Activated naive CD4-positive, alpha-beta T cell treated with anti-CD3 and anti-CD28 coated beads, Interleukin-2, amount 50 U/mL, for 24 hours (primary cell): ENCODE measurements around the gene B4GAT1.

Experiments
- H3K27ac Mint-ChIP-seq: one replicate; pipeline ENCODE4 v1.8.0; 2021; ENCODE audit warnings: mild to moderate bottlenecking, mixed read lengths
- H3K27me3 Mint-ChIP-seq: one replicate; pipeline ENCODE4 v1.8.0; 2021; ENCODE audit warnings: mixed read lengths
- H3K36me3 Mint-ChIP-seq: one replicate; pipeline ENCODE4 v1.8.0; 2021; ENCODE audit warnings: mixed read lengths
- H3K4me1 Mint-ChIP-seq: one replicate; pipeline ENCODE4 v1.8.0; 2021; ENCODE audit warnings: mixed read lengths
- H3K4me3 Mint-ChIP-seq: one replicate; pipeline ENCODE4 v1.8.0; 2021; ENCODE audit warnings: mild to moderate bottlenecking, mixed read lengths
- H3K9me3 Mint-ChIP-seq: one replicate; pipeline ENCODE4 v1.8.0; 2021; ENCODE audit warnings: mixed read lengths

B4GAT1 gene

DNA sequence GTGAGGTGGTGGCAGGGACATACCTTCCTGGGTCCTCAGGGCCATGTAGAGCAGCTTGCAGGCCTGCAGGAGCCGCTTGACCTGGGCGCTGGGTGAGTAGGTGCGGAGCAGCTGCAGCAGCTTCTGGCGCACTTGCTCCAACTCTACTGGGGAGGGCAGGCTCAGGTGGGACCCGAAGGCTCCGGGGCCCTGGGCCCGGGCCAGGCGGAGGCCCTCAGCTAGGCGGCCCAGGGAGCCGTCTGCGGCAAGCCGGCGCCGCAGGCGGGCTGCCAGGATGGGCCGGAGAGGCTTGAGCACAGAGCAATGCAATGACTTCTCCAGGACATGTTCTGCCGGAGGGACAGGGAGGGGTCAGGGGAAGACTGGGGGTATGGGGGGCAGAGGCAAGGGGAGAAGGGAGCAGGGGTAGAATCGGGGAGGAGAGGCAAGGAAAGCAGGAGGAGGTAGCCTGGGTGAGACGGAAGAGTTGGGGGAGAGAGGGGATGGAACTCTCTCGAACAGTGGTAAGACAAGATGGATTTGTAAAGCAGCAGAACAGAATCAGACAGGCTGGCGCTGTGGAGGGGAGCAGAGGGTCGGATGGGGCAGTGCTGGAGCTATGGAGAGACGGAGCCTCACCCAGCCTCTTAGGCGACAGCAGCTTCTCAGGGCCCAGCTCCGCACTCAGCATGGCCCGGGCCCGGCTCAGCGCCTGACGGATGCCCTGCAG is 13.4 kb downstream of the B4GAT1 start:
- no peak overlapping the region for H3K4me3 Mint-ChIP-seq
- H3K4me1 Mint-ChIP-seq = peaks cover 22% of the 10 kb centered on the region
- H3K27me3 Mint-ChIP-seq = no peaks in the 10 kb centered on the region
- H3K27ac Mint-ChIP-seq = no peak overlapping the region
- H3K9me3 Mint-ChIP-seq = no peaks in the 10 kb centered on the region
- H3K36me3 Mint-ChIP-seq = no peaks in the 10 kb centered on the region

DNA sequence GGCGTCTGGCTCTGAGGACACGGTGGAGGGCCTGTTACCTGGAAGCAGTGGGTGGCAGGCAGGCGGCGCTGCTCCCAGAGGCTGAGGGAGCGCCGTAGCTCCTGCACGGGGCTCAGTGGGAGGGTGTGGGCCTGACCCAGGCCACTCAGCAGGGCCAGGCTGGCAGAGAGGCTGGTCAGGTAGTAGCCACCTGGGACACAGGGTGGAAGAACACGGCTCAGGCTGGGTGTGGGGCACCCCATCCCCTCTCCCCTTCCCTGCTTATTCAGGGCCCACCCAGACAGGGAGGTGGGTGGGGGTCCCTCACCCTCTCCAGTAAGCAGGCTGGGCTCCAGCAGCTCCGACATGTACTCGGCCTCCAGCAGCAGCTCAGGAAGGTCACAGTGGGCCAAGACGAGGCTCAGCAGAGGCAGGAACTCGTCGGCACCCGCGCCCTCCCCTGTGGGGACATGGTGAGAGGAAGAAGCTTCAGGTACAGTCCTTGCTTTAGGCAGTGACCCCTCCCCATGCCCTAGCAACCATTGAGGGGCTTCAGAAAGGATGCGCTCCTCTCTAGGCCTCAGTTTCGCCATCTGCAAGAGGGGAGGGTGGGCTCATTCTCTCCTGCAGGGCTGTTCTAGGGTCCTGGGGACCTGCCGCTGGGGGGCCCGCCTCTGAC is 14.1 kb downstream of the B4GAT1 start:
- peaks cover 27% of the 10 kb centered on the region for H3K4me1 Mint-ChIP-seq
- no peaks in the 10 kb centered on the region for H3K36me3 Mint-ChIP-seq
- no peaks in the 10 kb centered on the region for H3K9me3 Mint-ChIP-seq
- H3K27me3 Mint-ChIP-seq = no peaks in the 10 kb centered on the region
- H3K27ac Mint-ChIP-seq = no peak overlapping the region
- no peak overlapping the region for H3K4me3 Mint-ChIP-seq

DNA sequence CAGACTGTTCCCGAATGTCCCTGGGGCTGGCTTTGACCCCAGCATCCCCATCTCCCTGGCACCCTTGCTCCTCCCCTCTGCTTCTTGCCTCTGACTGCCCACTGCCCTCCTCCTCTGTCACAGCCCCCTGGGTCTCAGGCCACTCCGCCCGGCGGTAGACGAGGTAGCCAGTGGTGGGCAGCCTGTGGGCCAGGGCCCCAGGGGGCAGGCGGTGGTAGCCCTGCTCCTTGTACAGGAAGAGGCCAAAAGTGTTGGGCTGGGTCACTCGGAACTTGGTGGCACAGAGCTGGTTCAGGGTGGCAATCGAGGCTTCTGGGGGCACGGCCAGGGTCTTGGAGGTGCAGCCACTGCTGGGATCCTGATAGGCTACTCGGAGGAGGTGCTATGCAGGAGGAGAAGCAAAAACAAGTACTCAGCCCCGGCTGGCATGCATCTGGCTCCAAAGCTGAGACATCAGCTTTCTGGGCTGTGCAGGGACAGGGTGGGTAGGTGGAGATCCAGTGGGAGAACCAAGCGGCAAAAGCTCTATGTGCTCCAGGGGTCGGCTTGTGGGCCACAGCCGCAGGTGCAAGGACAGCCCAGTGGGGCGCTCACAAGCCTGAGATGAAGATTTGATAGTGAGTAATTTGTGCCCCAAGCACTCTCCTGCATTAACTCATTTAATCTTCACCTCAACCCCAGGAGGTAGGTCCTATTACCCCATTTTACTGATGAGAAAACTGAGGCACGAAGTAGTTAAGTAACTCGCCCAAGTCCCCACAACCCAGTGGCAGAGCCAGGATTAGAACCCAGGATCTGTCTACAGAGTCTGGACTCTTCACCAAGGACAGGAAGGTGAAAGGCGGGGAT is 14.8 kb downstream of the B4GAT1 start:
- Mint-ChIP-seq H3K27me3 (no peaks in the 10 kb centered on the region), H3K27ac (no peak overlapping the region), H3K4me1 (peaks cover 35% of the 10 kb centered on the region), H3K4me3 (no peak overlapping the region), H3K9me3 (no peaks in the 10 kb centered on the region), H3K36me3 (no peaks in the 10 kb centered on the region)

DNA sequence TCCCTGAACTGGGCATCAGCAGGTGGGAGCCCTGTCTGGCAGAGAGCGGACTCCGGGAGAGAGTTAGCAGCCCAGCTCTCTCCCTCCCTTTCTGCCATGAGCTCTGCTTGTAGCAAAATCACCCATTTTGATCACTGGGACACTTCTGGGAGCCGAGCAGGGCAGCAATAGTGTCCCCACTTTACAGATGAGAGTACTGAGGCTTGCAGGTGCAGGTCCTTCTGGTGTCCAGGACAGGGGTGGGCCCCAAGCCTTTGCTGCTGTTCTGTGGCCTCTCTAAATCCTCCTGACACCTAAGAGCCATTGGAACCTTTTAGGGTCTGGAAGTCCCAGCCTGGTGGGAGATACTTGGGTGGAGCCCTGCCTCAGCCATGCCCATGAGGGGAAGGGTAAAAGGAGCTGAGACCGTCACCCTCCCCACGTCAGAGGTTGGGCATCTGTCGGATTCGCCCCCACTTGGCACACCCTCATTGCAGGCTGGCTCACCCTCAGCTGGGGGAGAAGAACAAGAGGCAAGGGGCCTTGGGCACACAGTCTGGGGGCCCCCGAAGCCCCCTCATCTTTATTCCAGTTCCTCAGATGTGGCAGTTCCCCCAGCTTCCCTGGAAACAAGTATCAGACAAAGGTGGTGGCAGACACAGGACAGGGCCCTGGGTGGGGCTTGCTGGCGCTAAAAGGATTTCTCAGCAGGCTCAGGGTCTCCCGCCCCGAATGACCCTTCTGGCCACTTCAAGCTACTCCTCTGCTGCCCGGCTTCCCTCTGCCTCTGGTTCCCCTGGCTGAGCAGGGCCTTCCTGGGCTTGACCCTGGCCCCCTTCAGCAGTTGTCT is 15.7 kb downstream of the B4GAT1 start:
- Mint-ChIP-seq H3K4me1 (peaks cover 32% of the 10 kb centered on the region), H3K9me3 (no peaks in the 10 kb centered on the region), H3K36me3 (no peaks in the 10 kb centered on the region), H3K27ac (no peak overlapping the region), H3K27me3 (no peaks in the 10 kb centered on the region), H3K4me3 (no peak overlapping the region)

DNA sequence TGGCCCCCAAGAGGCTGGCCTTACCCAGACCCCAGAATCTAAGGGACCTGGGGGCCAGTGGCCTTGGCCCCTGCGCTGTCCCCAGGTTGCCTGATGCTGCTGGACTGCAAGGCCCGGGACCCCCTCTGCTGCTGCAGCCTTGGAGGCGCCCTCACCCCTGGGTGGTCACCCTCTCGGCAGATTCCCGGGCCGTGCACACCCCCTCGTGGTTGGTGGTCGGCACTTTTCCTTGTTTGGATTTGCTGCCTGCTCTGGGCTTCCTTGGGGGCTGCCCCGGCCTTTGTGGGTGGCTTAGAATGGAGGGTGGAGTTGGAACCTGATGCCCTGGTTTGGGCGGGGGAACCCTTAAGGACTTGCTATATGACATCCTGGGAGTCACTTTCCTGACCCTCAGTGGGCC is 16.5 kb downstream of the B4GAT1 start:
- no peak overlapping the region for H3K27ac Mint-ChIP-seq

DNA sequence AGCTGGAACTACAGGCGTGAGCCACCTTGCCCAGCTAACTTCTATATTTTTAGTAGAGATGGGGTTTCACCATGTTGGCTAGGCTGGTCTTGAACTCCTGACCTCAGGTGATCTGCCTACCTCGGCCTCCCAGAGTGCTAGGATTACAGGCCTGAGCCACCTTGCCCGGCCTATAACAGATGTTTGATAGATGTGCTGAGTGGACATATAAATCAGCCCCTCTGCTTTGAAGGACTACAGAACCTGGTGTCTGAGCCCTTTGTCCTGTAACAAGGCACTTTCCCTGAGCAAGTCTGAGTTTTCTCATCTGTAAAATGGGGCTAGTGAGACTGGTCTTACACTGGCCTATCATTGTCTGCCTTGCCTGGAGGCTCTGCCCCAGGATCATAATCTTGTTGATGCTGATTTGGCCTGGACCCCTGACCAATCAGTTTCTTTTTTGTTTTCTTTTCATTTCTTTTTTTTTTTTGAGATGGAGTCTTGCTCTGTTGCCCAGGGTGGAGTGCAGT is 18.2 kb downstream of the B4GAT1 start:
- Mint-ChIP-seq H3K4me1 (peaks cover 34% of the 10 kb centered on the region), H3K27me3 (no peaks in the 10 kb centered on the region), H3K36me3 (no peaks in the 10 kb centered on the region), H3K9me3 (no peaks in the 10 kb centered on the region), H3K27ac (peak overlapping the region; percentile 76), H3K4me3 (no peak overlapping the region)

More for the DNA sequence above, 16.5 kb downstream of the B4GAT1 start:
- H3K4me1 Mint-ChIP-seq = peaks cover 30% of the 10 kb centered on the region
- no peaks in the 10 kb centered on the region for H3K9me3 Mint-ChIP-seq
- no peaks in the 10 kb centered on the region for H3K27me3 Mint-ChIP-seq
- H3K4me3 Mint-ChIP-seq = no peak overlapping the region
- no peaks in the 10 kb centered on the region for H3K36me3 Mint-ChIP-seq

DNA sequence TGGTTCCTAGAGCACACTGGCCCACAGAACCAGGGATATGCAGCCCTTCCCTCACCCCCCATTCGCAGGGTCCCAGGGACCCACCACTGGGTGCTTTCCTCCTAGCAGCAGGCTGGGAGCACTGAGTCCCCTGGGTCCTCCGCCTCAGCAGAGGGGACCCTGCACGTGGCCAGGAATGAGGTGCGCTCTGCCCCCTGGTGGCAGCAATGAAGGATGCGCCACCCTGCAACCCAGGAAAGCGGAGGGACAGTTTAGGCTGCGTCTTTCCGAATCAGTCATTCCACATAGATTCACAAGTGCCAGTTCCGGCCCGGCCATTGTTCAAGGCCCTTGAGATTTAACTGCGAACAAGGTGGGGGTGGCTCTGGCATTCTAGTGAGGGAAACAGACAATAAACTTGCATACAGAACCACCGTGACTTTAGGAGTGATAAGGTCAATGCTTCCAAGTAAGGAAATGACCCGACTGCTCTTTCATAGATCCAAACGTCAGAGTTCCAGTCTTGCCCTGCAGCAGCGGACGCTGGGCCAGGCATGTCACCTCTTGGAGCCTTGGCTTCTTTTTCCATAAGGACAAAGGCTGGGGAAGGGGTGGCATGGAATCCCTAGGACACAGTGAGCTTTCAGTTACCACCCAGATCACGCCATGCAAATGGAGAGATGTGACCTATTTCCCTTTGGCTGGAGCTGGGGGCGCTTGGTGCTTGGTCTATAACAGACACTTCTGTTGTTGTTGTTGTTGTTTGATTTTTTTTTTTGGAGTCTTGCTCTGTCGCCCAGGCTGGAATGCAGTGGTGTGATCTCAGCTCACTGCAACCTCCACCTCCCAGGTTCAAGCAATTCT is 18.9 kb downstream of the B4GAT1 start:
- Mint-ChIP-seq H3K27me3 (no peaks in the 10 kb centered on the region), H3K4me1 (peaks cover 39% of the 10 kb centered on the region), H3K9me3 (no peaks in the 10 kb centered on the region), H3K36me3 (no peaks in the 10 kb centered on the region), H3K4me3 (peak overlapping the region; percentile 56), H3K27ac (peak overlapping the region; percentile 76)

DNA sequence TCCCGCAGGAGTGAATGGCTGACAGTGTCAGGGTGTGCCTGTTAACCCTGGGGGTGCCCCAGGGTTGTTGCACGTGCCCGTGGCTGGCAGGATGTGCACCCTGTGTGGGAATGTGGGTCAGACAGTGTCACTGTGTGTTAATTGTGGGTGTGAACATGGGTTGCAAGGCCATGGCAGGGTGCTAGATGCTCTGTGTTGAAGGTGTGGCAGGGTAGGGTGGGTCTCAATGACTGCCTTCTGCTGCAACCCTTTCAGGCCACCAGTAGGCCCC is 19.5 kb downstream of the B4GAT1 start:
- Mint-ChIP-seq H3K27ac (peak overlapping the region; percentile 30), H3K4me3 (no peak overlapping the region), H3K9me3 (no peaks in the 10 kb centered on the region), H3K36me3 (no peaks in the 10 kb centered on the region), H3K4me1 (peaks cover 45% of the 10 kb centered on the region), H3K27me3 (no peaks in the 10 kb centered on the region)

DNA sequence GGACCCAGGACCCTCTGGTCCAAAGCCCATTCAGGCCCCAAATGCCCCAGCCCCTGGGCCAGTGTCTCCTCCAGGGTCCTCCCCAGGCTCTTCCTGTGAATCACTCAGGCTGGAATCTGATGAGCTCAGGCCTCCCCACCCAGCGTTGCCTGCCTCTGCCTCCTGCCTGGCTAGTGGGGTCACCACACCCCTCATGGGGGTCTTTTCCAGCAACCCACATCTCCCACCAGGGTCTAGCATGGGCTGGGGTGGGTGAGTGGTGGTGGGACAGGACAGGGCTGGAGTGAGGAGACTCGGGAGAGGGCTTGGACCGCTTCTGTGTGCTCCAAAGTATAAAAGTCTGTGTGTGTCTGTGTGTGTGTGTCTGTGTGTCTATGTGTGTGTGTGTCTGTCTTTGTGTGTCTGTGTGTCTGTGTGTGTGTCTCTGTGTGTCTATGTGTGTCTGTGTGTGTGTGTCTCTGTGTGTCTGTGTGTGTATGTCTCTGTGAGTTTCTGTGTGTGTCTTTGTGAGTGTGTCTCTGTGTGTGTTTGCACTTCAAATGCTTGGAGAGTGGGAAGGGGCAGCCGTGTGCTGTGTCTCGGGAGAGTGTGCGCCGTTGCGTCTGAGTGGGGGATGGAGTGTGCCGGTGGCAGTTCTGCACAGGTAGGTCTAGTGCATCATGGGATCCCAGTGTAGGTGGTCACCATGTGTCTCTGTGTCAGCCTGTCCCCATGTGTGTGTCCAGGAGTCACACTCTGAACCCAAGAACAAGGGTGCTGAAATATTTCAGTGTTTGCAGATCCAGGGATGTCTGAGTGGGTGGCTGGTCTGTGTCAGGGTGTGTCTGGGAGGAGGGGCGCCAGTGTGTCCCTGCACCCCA is 20.0 kb downstream of the B4GAT1 start:
- peaks cover 50% of the 10 kb centered on the region for H3K4me1 Mint-ChIP-seq
- no peaks in the 10 kb centered on the region for H3K36me3 Mint-ChIP-seq
- no peaks in the 10 kb centered on the region for H3K9me3 Mint-ChIP-seq
- H3K27me3 Mint-ChIP-seq = no peaks in the 10 kb centered on the region
- H3K4me3 Mint-ChIP-seq = peak overlapping the region; percentile 2
- peak overlapping the region; percentile 61 for H3K27ac Mint-ChIP-seq

DNA sequence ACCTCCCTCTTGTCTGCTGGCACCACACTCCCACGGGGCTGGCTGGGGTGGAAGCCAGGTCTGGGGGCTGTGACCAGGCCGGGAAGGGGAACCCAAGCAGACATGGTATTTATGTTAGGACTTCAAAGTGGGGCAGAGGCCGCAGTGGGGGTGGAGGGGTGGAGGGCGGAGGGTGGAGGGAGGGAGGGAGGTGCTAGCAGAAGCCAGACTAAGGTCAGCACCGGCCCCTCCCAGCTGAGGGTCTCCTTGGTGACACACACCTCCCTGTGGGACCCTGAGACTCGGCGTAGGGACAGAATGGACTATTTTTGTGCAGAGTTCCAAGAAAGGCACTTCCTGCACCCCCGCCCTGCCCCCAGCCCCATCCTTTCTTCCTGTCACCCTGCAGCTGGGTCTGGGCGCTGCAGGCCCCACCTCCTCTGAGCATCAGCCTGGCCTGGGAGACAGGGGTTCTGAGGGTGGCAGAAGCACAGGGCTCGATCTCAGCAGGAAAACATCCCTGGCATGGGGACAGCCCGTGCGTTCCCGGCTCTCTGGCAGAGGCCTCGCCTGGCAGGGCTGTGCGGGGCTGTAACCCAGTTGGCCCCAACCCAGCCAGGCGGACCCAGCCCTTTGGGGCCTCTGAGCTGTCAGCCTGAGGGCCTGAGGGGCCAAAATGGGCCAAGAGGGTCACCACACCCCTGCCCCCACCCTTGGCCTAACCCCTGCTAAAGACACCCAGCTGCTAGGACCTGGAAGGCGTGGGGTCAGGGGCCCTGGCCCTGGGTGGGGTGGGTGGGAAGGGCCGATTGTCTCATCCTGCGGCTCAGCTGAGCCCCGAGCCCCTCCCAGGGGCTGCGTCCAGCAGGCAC is 20.9 kb downstream of the B4GAT1 start:
- no peak overlapping the region for H3K4me3 Mint-ChIP-seq

DNA sequence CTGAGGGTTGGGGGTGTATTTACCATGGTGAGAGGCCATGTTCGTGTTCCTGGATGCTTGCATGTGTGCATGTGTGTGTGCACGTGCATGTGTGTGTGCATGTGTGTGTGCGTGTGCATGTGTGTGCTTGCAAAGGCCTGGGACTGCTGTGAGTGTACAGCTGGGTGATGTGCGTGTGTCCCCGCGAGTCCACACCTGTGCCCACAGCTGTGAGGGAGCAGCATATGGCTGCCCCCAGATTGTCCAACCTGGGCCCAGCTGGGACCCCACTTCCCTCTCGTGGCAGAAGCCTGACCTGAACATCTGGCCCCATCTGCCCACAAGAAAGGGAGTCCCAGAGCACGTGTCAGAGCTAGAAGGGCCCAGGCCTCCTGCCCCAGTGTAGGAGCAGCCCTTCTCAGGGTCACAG is 22.2 kb downstream of the B4GAT1 start:
- no peak overlapping the region for H3K27ac Mint-ChIP-seq
- no peaks in the 10 kb centered on the region for H3K36me3 Mint-ChIP-seq

More for the DNA sequence above, 20.9 kb downstream of the B4GAT1 start:
- H3K27ac Mint-ChIP-seq = peak overlapping the region; percentile 74
- no peaks in the 10 kb centered on the region for H3K27me3 Mint-ChIP-seq
- H3K36me3 Mint-ChIP-seq = no peaks in the 10 kb centered on the region
- peaks cover 58% of the 10 kb centered on the region for H3K4me1 Mint-ChIP-seq
- H3K9me3 Mint-ChIP-seq = no peaks in the 10 kb centered on the region

DNA sequence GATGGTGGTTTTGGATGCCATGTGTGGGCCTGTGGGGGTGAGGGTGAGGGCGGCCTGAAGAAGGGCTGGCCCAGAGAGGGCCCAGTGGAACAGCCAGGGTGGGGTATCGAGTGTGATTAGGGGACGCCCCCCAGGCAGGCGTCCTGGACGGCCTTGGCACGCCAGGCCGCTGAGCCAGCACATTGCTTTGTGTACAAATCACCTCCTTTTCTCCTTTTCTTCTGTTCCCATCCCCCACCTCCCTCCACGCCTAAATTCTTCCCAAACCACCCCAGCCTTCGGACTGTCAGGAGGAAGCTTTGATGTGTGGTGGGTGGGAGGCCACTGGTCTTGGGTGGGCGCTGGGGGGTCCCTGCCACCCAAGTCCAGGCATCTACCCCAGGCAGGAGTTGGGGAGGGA is 22.8 kb downstream of the B4GAT1 start:
- H3K4me1 Mint-ChIP-seq = peaks cover 66% of the 10 kb centered on the region
- H3K4me3 Mint-ChIP-seq = no peak overlapping the region
- no peaks in the 10 kb centered on the region for H3K36me3 Mint-ChIP-seq
- no peaks in the 10 kb centered on the region for H3K27me3 Mint-ChIP-seq
- H3K9me3 Mint-ChIP-seq = no peaks in the 10 kb centered on the region
- no peak overlapping the region for H3K27ac Mint-ChIP-seq

More for the DNA sequence above, 22.2 kb downstream of the B4GAT1 start:
- Mint-ChIP-seq H3K4me3 (no peak overlapping the region), H3K4me1 (peaks cover 60% of the 10 kb centered on the region), H3K27me3 (no peaks in the 10 kb centered on the region), H3K9me3 (no peaks in the 10 kb centered on the region)

DNA sequence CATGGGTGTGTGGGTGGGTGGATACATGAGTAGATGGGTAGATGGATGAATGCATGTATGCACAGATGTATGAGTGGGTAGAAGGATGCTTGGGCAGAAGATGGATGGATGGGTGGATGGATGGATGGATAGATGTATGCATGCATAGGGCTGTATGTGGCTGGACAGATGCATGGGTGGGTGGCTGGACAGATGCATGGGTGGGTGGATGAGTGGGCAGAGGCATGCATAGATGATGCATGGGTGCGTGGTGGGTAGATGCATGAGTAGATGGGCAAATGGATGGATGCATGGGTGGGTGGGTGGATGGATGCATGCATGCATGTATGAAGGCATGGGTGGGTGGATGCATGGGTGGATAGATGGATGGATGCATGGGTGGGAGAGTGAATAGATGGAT is 23.7 kb downstream of the B4GAT1 start:
- peak overlapping the region; percentile 1 for H3K27ac Mint-ChIP-seq
- H3K4me1 Mint-ChIP-seq = peaks cover 74% of the 10 kb centered on the region
- H3K4me3 Mint-ChIP-seq = no peak overlapping the region
- no peaks in the 10 kb centered on the region for H3K9me3 Mint-ChIP-seq
- H3K27me3 Mint-ChIP-seq = no peaks in the 10 kb centered on the region
- no peaks in the 10 kb centered on the region for H3K36me3 Mint-ChIP-seq
